Peyer's patch (tissue), 4 donors: ENCODE measurements around the gene ABHD17B. TPM values are rescaled to one million over a fixed set of nuclear protein-coding genes. Genes with fewer than 3 reads are reported as not detected.

Source experiments
- DNase-seq, 3 donors: peaks; one replicate each; pipeline ENCODE4 v3.0.0-alpha.2; 2017 to 2019
- H3K27ac ChIP-seq, 4 donors: fragments of 200-600 bp; sonication (generic); one replicate each; pipeline ENCODE4 v1.5.1; 2016 to 2019
- H3K27me3 ChIP-seq, 2 donors: fragments of 200-600 bp; sonication (generic); one replicate each; pipeline ENCODE4 v1.5.1; 2019
- H3K36me3 ChIP-seq, 3 donors: fragments of 200-600 bp; sonication (generic); one replicate each; pipeline ENCODE4 v1.5.1; 2016 to 2019
- H3K4me1 ChIP-seq, 4 donors: fragments of 200-600 bp; sonication (generic); one replicate each; pipeline ENCODE4 v1.5.1; 2016 to 2019
- H3K4me3 ChIP-seq, 4 donors: fragments of 200-600 bp; sonication (generic); 1 replicate in 3 of 4; 2 replicates in 1 of 4; pipeline ENCODE4 v1.5.1; 2016 to 2019; ENCODE audit warnings: mild to moderate bottlenecking in 1 of 4
- H3K9me3 ChIP-seq, 4 donors: fragments of 200-600 bp; sonication (generic); one replicate each; pipeline ENCODE4 v1.5.1; 2016 to 2019; ENCODE audit warnings: mild to moderate bottlenecking in 1 of 4
- POLR2A ChIP-seq, 2 donors: fragments of 450-650 bp; IDR thresholded peaks; one replicate each; pipeline ENCODE4 v1.5.1; 2017; ENCODE audit warnings: antibody characterized with exemption in 2 of 2, mild to moderate bottlenecking in 2 of 2, moderate library complexity in 2 of 2
- total RNA-seq, 4 donors: library from RNA; depleted of rRNA; stranded (reverse); fragments of >200 nt; gene quantifications; one replicate each; pipeline ENCODE4 v1.1.0, GENCODE V29; 2016
- TF ChIP-seq, protein P1 (sequence below), 6 experiments: fragments of 450-650 bp in 4 of 6; fragments of 200-600 bp in 2 of 6; sonication (generic) in 1 of 6; IDR thresholded peaks; one replicate each; pipeline ENCODE4 v1.5.1; 2017 to 2019; ENCODE audit warnings: antibody characterized with exemption in 6 of 6, mild to moderate bottlenecking in 3 of 6, moderate library complexity in 1 of 6

ABHD17B gene
- total RNA-seq, 4 donors from 2014 or later: 23.9 to 39.1 (median 34.0) TPM

DNA sequence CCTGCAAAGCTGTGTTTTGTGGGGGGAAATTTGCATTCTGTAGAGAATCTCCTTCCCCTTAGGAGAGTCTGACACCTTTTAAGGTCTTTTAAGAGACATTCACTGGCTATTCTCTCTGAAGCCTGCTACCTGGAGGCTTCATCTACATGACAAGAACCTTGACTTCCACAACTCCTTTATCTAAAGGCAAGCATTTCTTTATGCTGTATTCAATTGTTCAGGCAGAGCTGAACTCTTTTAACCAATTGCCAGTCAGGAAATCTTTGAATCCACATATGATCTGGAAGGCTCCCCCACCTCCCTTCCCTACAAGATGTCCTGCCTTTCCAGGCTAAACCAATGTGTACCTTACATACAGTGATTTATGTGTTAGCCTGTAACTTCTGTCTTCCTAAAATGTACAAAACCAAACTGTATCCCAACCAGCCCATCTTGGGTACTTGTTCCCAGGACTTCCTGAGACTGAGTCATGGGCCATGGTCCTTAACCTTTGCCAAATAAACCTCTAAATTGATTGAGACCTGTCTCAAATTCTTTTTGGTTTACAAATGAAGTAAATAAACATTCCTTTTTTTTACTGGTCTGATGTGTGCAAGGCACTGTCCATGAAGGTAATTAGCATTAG lies 10.3 kb upstream of the ABHD17B start:
- Histone ChIP-seq H3K36me3 (peaks cover 0 to 3% (median 0%) of the 10 kb centered on the region in 3 donors), H3K27ac (no peak overlapping the region), H3K4me3 (no peak overlapping the region), H3K9me3 (no peaks in the 10 kb centered on the region), H3K27me3 (no peaks in the 10 kb centered on the region), H3K4me1 (no peaks in the 10 kb centered on the region)
- TF ChIP-seq, protein P1, sequence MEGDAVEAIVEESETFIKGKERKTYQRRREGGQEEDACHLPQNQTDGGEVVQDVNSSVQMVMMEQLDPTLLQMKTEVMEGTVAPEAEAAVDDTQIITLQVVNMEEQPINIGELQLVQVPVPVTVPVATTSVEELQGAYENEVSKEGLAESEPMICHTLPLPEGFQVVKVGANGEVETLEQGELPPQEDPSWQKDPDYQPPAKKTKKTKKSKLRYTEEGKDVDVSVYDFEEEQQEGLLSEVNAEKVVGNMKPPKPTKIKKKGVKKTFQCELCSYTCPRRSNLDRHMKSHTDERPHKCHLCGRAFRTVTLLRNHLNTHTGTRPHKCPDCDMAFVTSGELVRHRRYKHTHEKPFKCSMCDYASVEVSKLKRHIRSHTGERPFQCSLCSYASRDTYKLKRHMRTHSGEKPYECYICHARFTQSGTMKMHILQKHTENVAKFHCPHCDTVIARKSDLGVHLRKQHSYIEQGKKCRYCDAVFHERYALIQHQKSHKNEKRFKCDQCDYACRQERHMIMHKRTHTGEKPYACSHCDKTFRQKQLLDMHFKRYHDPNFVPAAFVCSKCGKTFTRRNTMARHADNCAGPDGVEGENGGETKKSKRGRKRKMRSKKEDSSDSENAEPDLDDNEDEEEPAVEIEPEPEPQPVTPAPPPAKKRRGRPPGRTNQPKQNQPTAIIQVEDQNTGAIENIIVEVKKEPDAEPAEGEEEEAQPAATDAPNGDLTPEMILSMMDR (IDR thresholded peaks at IDR 0.05): no peak
- no peak for TF ChIP-seq POLR2A (IDR thresholded peaks at IDR 0.05)
- no peak for DNase-seq

DNA sequence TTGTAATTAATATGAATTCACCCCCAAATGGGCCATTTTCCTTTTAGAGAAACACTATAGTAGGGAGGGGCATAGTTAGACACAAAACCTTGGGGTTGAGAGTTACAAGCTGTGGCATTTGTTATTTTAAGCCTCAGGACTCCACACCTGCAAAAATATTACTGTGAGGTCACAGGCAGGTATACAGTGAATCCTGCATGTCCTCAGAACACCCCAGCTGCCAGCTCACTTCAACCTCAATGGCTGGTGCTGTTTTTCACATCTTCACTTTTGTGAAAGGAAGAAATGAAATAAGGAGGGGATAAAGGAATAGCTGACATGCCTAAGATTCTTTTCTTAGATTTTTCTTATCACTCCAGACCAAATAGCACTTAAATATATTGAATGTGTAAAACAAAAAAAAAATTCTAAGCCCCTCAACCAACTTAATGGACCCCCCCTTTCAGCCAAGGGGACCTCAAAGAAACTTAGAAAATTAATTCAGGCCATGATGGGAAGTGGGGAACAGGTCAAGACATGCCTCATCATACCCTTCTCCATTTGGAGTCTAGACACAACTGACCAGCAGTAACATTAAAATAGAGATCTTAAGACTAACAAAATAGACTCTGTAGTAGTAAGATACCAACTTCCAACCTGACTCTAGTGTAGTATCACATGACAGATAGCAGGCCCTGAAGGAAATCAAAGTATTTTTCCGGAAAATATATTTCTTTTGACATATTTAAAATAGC lies 9.6 kb upstream of the ABHD17B start:
- TF ChIP-seq, protein P1 (IDR thresholded peaks at IDR 0.05): no peak
- no peak for TF ChIP-seq POLR2A (IDR thresholded peaks at IDR 0.05)
- no peak overlapping the region for H3K4me3 ChIP-seq

DNA sequence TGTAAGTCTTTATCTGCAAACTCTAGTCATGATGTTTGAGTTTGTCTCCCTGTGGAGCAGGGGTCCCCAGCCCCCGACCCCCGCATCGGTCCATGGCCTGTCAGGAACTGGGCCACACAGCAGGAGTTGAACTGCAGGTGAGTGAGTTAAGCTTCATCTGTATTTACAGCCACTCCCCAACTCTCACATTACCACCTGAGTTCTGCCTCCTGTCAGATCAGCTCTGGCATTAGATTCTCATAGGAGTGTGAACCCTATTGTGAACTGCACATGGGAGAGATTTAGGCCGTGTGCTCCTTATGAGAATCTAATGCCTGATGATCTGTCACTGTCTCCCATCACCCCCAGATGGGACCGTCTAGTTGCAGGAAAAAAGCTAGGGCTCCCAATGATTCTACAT lies 7.4 kb upstream of the ABHD17B start:
- Histone ChIP-seq H3K4me3 (no peak overlapping the region), H3K36me3 (peaks cover 0 to 3% (median 0%) of the 10 kb centered on the region in 3 donors), H3K9me3 (no peaks in the 10 kb centered on the region), H3K4me1 (peaks cover 0 to 2% (median 0%) of the 10 kb centered on the region in 4 donors), H3K27ac (no peak overlapping the region), H3K27me3 (no peaks in the 10 kb centered on the region)
- no peak for TF ChIP-seq POLR2A (IDR thresholded peaks at IDR 0.05)
- TF ChIP-seq, protein P1 (IDR thresholded peaks at IDR 0.05): no peak
- DNase-seq: no peak

More for the DNA sequence above, 9.6 kb upstream of the ABHD17B start:
- no peak overlapping the region for H3K27ac ChIP-seq
- no peaks in the 10 kb centered on the region for H3K4me1 ChIP-seq
- DNase-seq: no peak
- no peaks in the 10 kb centered on the region for H3K9me3 ChIP-seq
- H3K36me3 ChIP-seq: peaks cover 0 to 3% (median 0%) of the 10 kb centered on the region in 3 donors
- no peaks in the 10 kb centered on the region for H3K27me3 ChIP-seq

DNA sequence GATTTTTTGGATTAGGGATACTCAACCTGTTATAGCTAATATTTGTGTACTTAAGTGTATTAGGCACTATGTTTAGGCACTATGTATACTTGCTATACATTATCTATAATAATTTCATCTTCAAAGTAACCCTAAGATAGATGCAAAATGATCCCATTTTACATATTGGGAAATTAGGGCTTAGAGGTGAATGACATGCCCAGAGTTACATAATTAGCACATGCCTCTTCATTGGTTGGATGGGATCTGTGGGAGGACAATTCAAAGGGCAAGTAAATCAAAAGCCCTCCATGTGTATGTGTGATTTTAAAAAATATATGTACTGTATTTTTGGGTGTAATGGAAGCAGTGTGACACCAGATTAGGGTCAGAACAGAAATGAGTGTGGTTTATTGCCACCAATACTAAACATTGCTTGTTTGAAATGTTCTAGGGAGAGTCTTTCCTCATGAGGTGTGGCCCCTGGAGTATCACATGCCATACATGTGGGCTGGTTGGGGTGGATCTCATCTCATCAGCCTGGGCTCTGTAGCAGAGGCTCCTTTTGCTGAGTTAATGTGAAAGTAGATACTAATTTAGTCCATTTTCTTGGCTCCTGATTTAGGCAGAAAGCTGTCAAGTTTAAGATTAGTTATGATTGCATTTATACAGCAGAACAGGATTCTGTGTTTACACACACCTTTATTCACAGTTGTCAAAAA lies 6.0 kb upstream of the ABHD17B start:
- no peaks in the 10 kb centered on the region for H3K9me3 ChIP-seq
- peaks cover 0 to 3% (median 0%) of the 10 kb centered on the region in 3 donors for H3K36me3 ChIP-seq
- DNase-seq: no peak
- H3K27ac ChIP-seq: no peak overlapping the region
- peaks cover 0 to 15% (median 3%) of the 10 kb centered on the region in 4 donors for H3K4me1 ChIP-seq
- no peak overlapping the region for H3K4me3 ChIP-seq
- TF ChIP-seq POLR2A (IDR thresholded peaks at IDR 0.05): no peak
- TF ChIP-seq, protein P1 (IDR thresholded peaks at IDR 0.05): no peak
- H3K27me3 ChIP-seq: no peaks in the 10 kb centered on the region

DNA sequence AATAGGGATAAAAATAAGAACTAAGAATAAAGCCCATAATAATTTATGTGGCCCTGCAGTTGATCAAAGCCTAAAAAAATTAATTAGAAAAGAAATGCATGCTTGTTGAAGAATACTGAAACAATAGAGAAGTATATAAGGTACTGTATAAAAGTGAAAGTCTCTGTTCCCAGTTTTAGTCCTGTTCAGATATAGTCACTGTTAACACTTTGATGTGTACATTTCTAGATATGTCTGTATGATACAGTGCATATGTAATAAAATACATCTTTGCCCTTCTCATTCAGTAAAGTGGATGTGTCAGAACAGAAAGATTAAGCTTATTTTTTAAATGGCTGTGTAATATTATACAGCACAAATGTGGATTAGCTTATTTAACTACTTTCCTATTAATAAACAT lies 4.5 kb upstream of the ABHD17B start:
- no peaks in the 10 kb centered on the region for H3K27me3 ChIP-seq
- DNase-seq: no peak
- H3K36me3 ChIP-seq: peaks cover 0 to 3% (median 0%) of the 10 kb centered on the region in 3 donors
- no peak overlapping the region for H3K4me3 ChIP-seq
- TF ChIP-seq, protein P1 (IDR thresholded peaks at IDR 0.05): no peak
- TF ChIP-seq POLR2A (IDR thresholded peaks at IDR 0.05): no peak
- H3K4me1 ChIP-seq: peaks cover 0 to 15% (median 3%) of the 10 kb centered on the region in 4 donors
- no peak overlapping the region for H3K27ac ChIP-seq
- no peaks in the 10 kb centered on the region for H3K9me3 ChIP-seq
